Stimulated activated CD4-positive, alpha-beta T cell treated with anti-CD3 and anti-CD28 coated beads, Interleukin-12 subunit alpha, Interleukin-12 subunit beta, amount 100 ng/mL, for 24 hours (primary cell): ENCODE results near the gene TAOK1.

Experiments used
- DNase-seq, 2 experiments: peaks; one replicate each; pipeline ENCODE4 v3.0.0-alpha.2; 2020; ENCODE audit warnings: low read depth in 2 of 2

Gene TAOK1

GRCh38 chr17:29595107-29595942, 205.2 kb downstream of the TAOK1 start:
- no peak for DNase-seq

GRCh38 chr17:29595943-29596774, 206.0 kb downstream of the TAOK1 start:
- DNase-seq: no peak

- DNase-seq: no peak
Observed at GRCh38 chr17:29596811-29597210, 206.6 kb downstream of the TAOK1 start.

GRCh38 chr17:29597361-29598172, 207.4 kb downstream of the TAOK1 start:
- no peak for DNase-seq
